Lower leg skin (tissue), 4 donors: Measurements from ENCODE around the gene PRICKLE1. TPM values are rescaled to one million over a fixed set of nuclear protein-coding genes. Genes with fewer than 3 reads are reported as not detected.

ENCODE experiments used
- DNase-seq, 2 donors: peaks; one replicate each; pipeline ENCODE4 v3.0.0-alpha.2; 2019; ENCODE audit warnings: low spot score in 2 of 2
- H3K4me3 ChIP-seq: fragments of 200-600 bp; sonication (generic); 2 replicates; pipeline ENCODE4 v1.5.1; 2017; ENCODE audit warnings: mild to moderate bottlenecking, low read depth; ENCODE audit not compliant: poor library complexity, severe bottlenecking
- POLR2A ChIP-seq, 2 donors: fragments of 450-650 bp; IDR thresholded peaks; one replicate each; pipeline ENCODE4 v1.6.1; 2016 to 2017; ENCODE audit warnings: antibody characterized with exemption in 2 of 2, mild to moderate bottlenecking in 1 of 2, moderate library complexity in 1 of 2
- WGBS, 2 donors: methylation state at CpG; one replicate each; pipeline ENCODE4 v1.1.5; 2018; 5-methylcytosine and 5-hydroxymethylcytosine counted together
- intact Hi-C: fragments of 100-400 bp; cut with DNase I; formaldehyde crosslinking; loops from one replicate; pipeline ENCODE4 v1.15.0; 2023; ENCODE audit warnings: low total_unique reads
- total RNA-seq, 4 donors: library from RNA; depleted of rRNA; stranded (reverse); fragments of >200 nt; gene quantifications; one replicate each; pipeline ENCODE4 v1.1.0, GENCODE V29; 2016
- TF ChIP-seq, protein P1 (sequence below), 3 donors: fragments of 450-650 bp; IDR thresholded peaks; one replicate each; pipeline ENCODE4 v1.5.1; 2016; ENCODE audit warnings: antibody characterized with exemption in 3 of 3, mild to moderate bottlenecking in 3 of 3, moderate library complexity in 2 of 3

The PRICKLE1 gene
- total RNA-seq: 10 to 100 TPM in 2 of 4 donors, 1 to 10 TPM in 2; 3.8 to 39.8 (median 14.4) TPM

DNA sequence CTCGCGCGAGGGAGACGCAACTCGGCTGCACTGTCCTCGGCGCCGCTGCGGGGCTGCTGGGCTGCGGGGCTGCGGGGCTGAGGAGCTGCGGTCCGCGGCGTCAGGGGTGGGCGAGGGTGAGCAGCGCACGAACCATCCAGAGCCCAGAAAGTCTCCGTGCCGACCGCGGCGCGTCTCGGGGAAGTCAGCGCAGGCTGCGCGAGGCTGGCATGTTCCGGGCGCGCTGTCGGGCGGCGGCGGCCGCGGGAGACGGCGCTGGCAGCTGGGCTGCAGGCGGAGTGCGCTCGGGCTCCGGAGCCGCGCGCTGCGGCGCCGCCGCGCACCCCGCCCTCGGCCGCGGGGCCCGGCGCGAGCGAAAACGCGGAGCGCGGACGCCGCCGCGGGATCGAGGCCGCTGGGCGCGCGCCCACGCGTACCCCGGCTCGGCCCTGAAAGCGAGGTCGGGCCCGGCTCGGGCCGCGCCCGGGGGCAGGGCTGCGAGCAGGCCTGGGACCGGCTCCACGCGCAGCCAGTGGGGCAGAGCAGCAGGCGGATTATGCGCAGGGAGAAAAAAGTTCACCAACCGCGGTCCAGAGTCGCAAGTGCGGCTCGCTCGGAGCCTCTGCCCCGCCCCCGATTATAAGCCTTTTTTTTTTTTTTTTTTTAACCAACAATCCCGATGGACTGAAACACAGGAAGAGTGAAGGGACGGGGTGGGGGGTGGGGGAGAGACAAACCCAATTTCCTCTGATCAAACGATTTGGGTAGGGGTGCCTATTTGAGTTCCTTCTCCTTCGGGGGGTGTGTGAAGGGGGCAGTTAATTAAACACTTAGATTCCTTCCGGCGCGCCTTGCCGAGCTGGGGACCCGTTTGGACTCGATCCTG lies at the start of gene PRICKLE1:
Gene PRICKLE1 (minus strand): TSS at position 282 of the 865 bp plus-strand sequence. CDS start 117,230 bp downstream, outside the sequence.
- intact Hi-C loops: no loop called here
- H3K4me3 ChIP-seq: peak within 1 kb of the TSS; percentile 95
- no peak for TF ChIP-seq POLR2A (IDR thresholded peaks at IDR 0.05)
- TF ChIP-seq, protein P1, sequence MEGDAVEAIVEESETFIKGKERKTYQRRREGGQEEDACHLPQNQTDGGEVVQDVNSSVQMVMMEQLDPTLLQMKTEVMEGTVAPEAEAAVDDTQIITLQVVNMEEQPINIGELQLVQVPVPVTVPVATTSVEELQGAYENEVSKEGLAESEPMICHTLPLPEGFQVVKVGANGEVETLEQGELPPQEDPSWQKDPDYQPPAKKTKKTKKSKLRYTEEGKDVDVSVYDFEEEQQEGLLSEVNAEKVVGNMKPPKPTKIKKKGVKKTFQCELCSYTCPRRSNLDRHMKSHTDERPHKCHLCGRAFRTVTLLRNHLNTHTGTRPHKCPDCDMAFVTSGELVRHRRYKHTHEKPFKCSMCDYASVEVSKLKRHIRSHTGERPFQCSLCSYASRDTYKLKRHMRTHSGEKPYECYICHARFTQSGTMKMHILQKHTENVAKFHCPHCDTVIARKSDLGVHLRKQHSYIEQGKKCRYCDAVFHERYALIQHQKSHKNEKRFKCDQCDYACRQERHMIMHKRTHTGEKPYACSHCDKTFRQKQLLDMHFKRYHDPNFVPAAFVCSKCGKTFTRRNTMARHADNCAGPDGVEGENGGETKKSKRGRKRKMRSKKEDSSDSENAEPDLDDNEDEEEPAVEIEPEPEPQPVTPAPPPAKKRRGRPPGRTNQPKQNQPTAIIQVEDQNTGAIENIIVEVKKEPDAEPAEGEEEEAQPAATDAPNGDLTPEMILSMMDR (IDR thresholded peaks at IDR 0.05): no peak
- no peak for DNase-seq
- 0% methylated on average over 26 to 48 of the region's 107 CpGs for WGBS, 2 donors

DNA sequence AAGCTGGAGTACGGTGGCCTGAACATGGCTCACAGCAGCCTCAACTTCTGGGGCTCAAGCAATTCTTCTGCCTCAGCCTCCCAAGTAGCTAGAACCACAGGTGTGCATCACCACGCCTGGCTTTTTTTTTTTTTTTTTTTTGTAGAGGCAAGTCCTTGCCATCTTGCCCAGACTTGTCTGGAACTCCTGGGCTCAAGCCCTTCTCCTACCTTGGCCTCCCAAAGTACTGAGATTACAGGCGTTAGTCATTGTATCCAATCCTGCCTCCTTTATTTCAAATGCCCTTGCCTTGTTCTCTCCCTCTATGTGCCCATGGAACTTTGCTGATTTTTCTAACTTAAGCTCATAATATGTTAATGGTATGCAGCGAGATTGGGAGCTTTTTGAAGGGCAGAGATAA lies 49.2 kb upstream of the PRICKLE1 start:
- whole genome bisulfite sequencing, 2 donors: 82 to 88% methylated on average over 4 of the region's 4 CpGs
- no peak overlapping the region for H3K4me3 ChIP-seq
- intact Hi-C loops: no loop called here
- DNase-seq: no peak
- no peak for TF ChIP-seq POLR2A (IDR thresholded peaks at IDR 0.05)
- TF ChIP-seq, protein P1 (IDR thresholded peaks at IDR 0.05): no peak

DNA sequence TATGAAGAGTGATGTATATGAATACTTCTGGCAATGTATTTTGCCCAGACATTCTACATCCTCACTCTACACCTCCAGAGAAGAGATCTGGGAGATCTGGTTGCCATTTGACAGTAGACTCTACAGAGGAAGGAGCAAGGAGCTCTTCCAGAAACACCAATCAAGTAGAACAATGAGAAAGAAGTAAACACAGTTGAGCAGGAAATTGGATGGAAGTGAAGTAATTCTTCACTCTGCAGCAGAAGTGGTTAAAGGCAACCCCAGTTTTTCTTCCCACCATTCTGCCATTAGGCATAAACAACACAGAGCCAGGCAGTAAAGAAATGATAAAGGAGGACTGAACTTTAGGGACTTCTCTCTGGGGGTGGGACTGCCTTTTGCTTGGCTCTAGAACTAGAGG lies 48.5 kb upstream of the PRICKLE1 start:
- DNase-seq: no peak
- H3K4me3 ChIP-seq: no peak overlapping the region
- no peak for TF ChIP-seq POLR2A (IDR thresholded peaks at IDR 0.05)
- TF ChIP-seq, protein P1 (IDR thresholded peaks at IDR 0.05): no peak
- intact Hi-C loops: no loop called here

DNA sequence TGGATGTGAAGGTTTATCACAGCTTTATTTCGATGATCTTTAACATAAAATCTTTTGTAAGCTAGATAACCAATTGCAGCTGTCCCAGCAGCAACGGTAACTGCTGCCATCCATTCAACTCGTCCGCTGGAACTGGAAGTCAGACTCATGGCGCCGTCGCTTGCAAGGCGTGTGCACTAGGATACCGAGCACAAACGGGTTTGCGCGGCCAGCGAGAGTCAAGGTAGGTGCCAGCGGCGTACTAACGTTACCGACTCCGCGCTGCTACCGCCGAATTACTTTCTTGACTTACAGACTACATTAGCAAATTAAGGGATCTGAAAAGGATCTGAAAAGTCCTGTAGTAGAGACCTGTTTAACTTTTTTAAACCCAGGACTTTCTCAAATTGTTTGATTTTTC lies 47.4 kb upstream of the PRICKLE1 start:
- DNase-seq: no peak
- H3K4me3 ChIP-seq: no peak overlapping the region
- TF ChIP-seq POLR2A (IDR thresholded peaks at IDR 0.05): no peak
- TF ChIP-seq, protein P1 (IDR thresholded peaks at IDR 0.05): no peak
- intact Hi-C loops: no loop called here
- 94 to 97% methylated on average over 21 of the region's 21 CpGs for WGBS, 2 donors

DNA sequence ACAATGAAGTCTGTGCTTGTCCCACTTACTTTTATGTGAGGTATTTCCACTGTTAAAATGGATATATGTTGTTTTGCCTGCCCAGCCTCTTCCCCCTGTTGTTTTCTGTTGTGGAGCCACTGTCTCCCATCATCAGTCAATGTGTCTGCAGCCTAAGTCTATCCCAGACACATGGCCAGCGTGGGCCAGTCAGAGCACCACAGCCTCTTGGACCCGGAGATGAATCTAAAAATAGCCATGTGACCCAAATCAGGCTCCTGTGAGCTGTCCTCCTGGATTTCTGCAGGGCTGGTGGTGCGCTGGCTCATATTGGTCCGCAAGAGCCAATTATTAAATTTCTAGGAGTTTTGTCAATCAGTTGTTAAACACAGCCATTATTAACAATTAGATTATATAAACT lies 44.0 kb upstream of the PRICKLE1 start:
- no peak for DNase-seq
- 71 to 84% methylated on average over 4 of the region's 4 CpGs for WGBS, 2 donors
- no peak overlapping the region for H3K4me3 ChIP-seq
- intact Hi-C loops: no loop called here
- TF ChIP-seq, protein P1 (IDR thresholded peaks at IDR 0.05): no peak
- TF ChIP-seq POLR2A (IDR thresholded peaks at IDR 0.05): no peak
